ENCODE results near the gene MASTL.

DNA sequence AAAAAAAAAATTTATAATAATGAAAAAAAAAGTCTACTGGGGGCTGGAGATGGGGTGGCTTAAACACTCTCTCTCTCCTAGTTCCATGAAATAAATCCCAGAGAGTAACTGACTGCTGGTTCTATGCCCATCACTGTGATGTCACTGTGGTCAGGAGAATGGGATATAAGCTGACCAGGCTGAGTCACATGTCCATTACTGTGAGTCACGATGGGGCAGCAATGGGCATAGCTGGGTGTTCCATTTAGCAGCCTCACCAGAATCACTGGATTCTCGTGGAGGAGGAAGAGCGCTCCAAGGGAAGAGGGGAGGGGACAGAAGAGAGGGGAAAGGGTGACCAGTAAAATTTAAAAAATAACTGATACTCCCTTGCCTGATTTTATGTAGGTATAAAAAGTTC is 37.1 kb downstream of the MASTL start:
- TF ChIP-seq, protein P1, sequence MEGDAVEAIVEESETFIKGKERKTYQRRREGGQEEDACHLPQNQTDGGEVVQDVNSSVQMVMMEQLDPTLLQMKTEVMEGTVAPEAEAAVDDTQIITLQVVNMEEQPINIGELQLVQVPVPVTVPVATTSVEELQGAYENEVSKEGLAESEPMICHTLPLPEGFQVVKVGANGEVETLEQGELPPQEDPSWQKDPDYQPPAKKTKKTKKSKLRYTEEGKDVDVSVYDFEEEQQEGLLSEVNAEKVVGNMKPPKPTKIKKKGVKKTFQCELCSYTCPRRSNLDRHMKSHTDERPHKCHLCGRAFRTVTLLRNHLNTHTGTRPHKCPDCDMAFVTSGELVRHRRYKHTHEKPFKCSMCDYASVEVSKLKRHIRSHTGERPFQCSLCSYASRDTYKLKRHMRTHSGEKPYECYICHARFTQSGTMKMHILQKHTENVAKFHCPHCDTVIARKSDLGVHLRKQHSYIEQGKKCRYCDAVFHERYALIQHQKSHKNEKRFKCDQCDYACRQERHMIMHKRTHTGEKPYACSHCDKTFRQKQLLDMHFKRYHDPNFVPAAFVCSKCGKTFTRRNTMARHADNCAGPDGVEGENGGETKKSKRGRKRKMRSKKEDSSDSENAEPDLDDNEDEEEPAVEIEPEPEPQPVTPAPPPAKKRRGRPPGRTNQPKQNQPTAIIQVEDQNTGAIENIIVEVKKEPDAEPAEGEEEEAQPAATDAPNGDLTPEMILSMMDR (IDR thresholded peaks at IDR 0.05; ENCODE audit: insufficient read depth, low read depth, low read length): no peak
- TF ChIP-seq EZH2 (IDR thresholded peaks at IDR 0.05; ENCODE audit: insufficient read depth, low read length): no peak
